A673 (cell line): ENCODE measurements around the gene CHODL.

Source experiments
- EZH2 ChIP-seq: fragments of 200-600 bp; sonication (generic); IDR thresholded peaks from 2 replicates; pipeline ENCODE4 v1.6.1; 2017; ENCODE audit warnings: borderline replicate concordance, low read depth, mild to moderate bottlenecking, mixed read lengths, antibody characterized with exemption, low read length; ENCODE audit not compliant: poor library complexity, severe bottlenecking
- TF ChIP-seq, protein P1 (sequence below): fragments of 300-800, 200-600 bp; sonication (generic); conservative IDR thresholded peaks from 2 replicates; pipeline ENCODE4 v1.5.1; 2017; ENCODE audit warnings: low read depth, mild to moderate bottlenecking, antibody characterized with exemption, low read length, moderate library complexity, mixed read lengths

DNA sequence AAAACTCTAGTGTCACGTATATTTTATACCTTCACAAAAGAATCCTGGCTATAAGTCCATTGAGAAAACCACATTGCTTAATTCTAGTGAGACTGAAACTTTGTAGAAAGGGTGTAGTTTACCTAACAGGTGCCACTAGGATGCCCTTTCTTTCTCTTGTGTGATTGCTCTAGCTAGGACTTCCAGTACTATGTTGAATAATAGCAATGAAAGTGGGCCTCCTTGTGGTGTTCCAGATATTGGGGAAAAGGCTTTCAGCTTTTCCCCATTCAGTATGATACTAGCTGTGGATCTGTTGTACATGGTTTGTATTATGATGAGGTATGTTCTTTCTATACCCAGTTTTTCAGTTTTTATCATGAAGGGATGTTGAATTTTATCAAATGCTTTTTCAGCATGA lies 39.7 kb upstream of the CHODL start:
- TF ChIP-seq, protein P1, sequence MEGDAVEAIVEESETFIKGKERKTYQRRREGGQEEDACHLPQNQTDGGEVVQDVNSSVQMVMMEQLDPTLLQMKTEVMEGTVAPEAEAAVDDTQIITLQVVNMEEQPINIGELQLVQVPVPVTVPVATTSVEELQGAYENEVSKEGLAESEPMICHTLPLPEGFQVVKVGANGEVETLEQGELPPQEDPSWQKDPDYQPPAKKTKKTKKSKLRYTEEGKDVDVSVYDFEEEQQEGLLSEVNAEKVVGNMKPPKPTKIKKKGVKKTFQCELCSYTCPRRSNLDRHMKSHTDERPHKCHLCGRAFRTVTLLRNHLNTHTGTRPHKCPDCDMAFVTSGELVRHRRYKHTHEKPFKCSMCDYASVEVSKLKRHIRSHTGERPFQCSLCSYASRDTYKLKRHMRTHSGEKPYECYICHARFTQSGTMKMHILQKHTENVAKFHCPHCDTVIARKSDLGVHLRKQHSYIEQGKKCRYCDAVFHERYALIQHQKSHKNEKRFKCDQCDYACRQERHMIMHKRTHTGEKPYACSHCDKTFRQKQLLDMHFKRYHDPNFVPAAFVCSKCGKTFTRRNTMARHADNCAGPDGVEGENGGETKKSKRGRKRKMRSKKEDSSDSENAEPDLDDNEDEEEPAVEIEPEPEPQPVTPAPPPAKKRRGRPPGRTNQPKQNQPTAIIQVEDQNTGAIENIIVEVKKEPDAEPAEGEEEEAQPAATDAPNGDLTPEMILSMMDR: peak; percentile 25; the same call in 1 of the 2 replicates
- TF ChIP-seq EZH2: no peak
